ENCODE data around the gene ERFE.

- TF ChIP-seq CTCF (IDR thresholded peaks at IDR 0.05): no peak
- no peak for TF ChIP-seq POLR2A (IDR thresholded peaks at IDR 0.05)
Measured at GRCh38 chr2:238171575-238172187, 12.9 kb downstream of the ERFE start.

Data from adrenal gland (tissue), 5 donors.